Astrocyte (in vitro differentiated cells and primary cell): ENCODE results near the gene ASCC2.

Source experiments
- EZH2 ChIP-seq: IDR thresholded peaks from 2 replicates; pipeline ENCODE4 v1.6.1; 2012; ENCODE audit warnings: mild to moderate bottlenecking, low read length, inconsistent platforms; ENCODE audit not compliant: insufficient read depth
- TF ChIP-seq, protein P1 (sequence below): IDR thresholded peaks from 2 replicates; pipeline ENCODE4 v1.5.1; 2011; ENCODE audit warnings: low read depth, mild to moderate bottlenecking, inconsistent platforms, low read length, moderate library complexity; ENCODE audit not compliant: insufficient read depth

DNA sequence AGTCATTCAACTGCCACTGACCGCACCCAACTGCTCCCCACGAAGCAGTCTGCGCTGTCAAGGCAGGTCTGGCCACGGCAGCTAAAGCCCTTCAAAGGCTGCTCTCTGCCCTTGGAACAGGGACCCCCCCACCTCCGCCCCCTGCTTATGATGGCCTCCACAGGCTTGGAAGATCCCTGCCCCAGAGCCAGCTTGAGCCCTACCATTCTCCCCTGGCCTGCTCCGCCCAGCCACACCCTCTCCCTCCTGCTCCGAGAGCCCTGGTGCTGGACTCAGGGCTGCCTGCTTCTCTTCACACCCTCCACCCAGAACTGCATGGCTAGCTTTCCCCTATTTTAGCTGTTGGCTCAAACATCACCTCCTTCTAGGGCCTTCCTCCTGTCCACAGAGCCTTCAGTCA lies 90.2 kb downstream of the ASCC2 start:
- TF ChIP-seq, protein P1, sequence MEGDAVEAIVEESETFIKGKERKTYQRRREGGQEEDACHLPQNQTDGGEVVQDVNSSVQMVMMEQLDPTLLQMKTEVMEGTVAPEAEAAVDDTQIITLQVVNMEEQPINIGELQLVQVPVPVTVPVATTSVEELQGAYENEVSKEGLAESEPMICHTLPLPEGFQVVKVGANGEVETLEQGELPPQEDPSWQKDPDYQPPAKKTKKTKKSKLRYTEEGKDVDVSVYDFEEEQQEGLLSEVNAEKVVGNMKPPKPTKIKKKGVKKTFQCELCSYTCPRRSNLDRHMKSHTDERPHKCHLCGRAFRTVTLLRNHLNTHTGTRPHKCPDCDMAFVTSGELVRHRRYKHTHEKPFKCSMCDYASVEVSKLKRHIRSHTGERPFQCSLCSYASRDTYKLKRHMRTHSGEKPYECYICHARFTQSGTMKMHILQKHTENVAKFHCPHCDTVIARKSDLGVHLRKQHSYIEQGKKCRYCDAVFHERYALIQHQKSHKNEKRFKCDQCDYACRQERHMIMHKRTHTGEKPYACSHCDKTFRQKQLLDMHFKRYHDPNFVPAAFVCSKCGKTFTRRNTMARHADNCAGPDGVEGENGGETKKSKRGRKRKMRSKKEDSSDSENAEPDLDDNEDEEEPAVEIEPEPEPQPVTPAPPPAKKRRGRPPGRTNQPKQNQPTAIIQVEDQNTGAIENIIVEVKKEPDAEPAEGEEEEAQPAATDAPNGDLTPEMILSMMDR = no peak
- no peak for TF ChIP-seq EZH2
